K562 (cell line): ENCODE data around the gene ILF2. TPM values are rescaled to one million over a fixed set of nuclear protein-coding genes. Genes with fewer than 3 reads are reported as not detected.
A peak's percentile ranks its signal among the peaks of the same experiment; 100 is the strongest.
"Not testable (repeated sequence)": the region's sequence is repeated elsewhere in the genome, so short reads cannot be mapped to it uniquely, and the experiment has no call there.

Experiments used
- ATAC-seq: fragments of 200-7000 bp; cut with Tn5 transposase; 3 replicates; pipeline ENCODE4 v1.9.1; 2020; ENCODE audit warnings: moderate library complexity
- BruUV-seq: library from RNA; stranded (reverse); fragments of 400-500 nt; replicated peaks from 2 replicates; lab custom pipeline; 2021; lab: Mats Ljungman, UMichigan
- CTCF ChIA-PET: fragments of 300-600 bp; formaldehyde crosslinking; extraction: SDS; loops from one replicate; lab custom pipeline; 2021; ENCODE audit warnings: low intra/inter-chr PET ratio; lab: Yijun Ruan, JAX
- POLR2A ChIA-PET: fragments of 300-600, 350-650 bp; sonication (Branson Sonifier 250); formaldehyde crosslinking; extraction: SDS; loops from one replicate; lab custom pipeline; 2021; ENCODE audit warnings: antibody characterized with exemption, inconsistent platforms; lab: Yijun Ruan, JAX
- DNase-seq, 4 experiments: peaks; one replicate each; pipeline versions ENCODE4 v3.0.0 to v3.0.0-alpha.2; 2011 to 2018; ENCODE audit warnings: low spot score in 3 of 4, mixed read lengths in 3 of 4; ENCODE audit errors: extremely low read depth in 1 of 4
- FAIRE-seq: peaks from 2 replicates; lab custom pipeline; 2011; peaks lifted over from hg19 to GRCh38; lab: Jason Lieb, UNC
- H2AFZ ChIP-seq: 2 replicates; pipeline ENCODE4 v1.6.0; 2011; ENCODE audit warnings: low read depth, low read length, control low read depth, inconsistent platforms
- H3K27ac ChIP-seq: fragments of 200-600 bp; 3 replicates; pipeline ENCODE4 v1.8.0; 2011; ENCODE audit warnings: low read depth, mild to moderate bottlenecking, control low read depth, inconsistent platforms, low read length, moderate library complexity, mixed read lengths; ENCODE audit errors: extremely low read depth
- H3K27me3 ChIP-seq, 2 experiments: fragments of 300-600 bp in 1 of 2; 2 replicates in 1 of 2; 3 replicates in 1 of 2; pipeline versions ENCODE4 v1.6.0 to v1.8.0; 2011; ENCODE audit warnings: inconsistent platforms in 2 of 2, low read length in 2 of 2, mild to moderate bottlenecking in 1 of 2, mixed read lengths in 1 of 2, moderate library complexity in 1 of 2; ENCODE audit not compliant: control insufficient read depth in 2 of 2, insufficient read depth in 2 of 2
- H3K36me3 ChIP-seq: fragments of 300-600 bp; 3 replicates; pipeline ENCODE4 v1.8.0; 2011; ENCODE audit warnings: mild to moderate bottlenecking, low read length, inconsistent platforms; ENCODE audit not compliant: control insufficient read depth, insufficient read depth
- H3K4me1 ChIP-seq, 2 experiments: fragments of 200-600 bp in 1 of 2; replicated peaks in 1 of 2; 2 replicates in 1 of 2; 3 replicates in 1 of 2; pipeline versions ENCODE4 v1.5.1 to v1.8.0; 2011; ENCODE audit warnings: inconsistent platforms in 2 of 2, low read length in 2 of 2, mild to moderate bottlenecking in 1 of 2, mixed read lengths in 1 of 2, moderate library complexity in 1 of 2; ENCODE audit not compliant: control insufficient read depth in 2 of 2, insufficient read depth in 2 of 2
- H3K4me2 ChIP-seq: 2 replicates; pipeline ENCODE4 v1.6.1; 2011; ENCODE audit warnings: low read length, control low read depth, inconsistent platforms, mixed read lengths; ENCODE audit not compliant: insufficient read depth
- H3K4me3 ChIP-seq: fragments of 200-600 bp; sonication (generic), shearing (Covaris generic); 2 replicates; pipeline ENCODE4 v1.5.1; 2016; ENCODE audit warnings: control low read depth, inconsistent platforms
- H3K79me2 ChIP-seq: fragments of 200-600 bp; 3 replicates; pipeline ENCODE4 v1.8.0; 2011; ENCODE audit warnings: low read length, inconsistent platforms; ENCODE audit not compliant: control insufficient read depth, insufficient read depth
- H3K9ac ChIP-seq, 2 experiments: 2 replicates each; pipeline versions ENCODE4 v1.6.0 to v1.6.1; 2011; ENCODE audit warnings: low read depth in 2 of 2, low read length in 2 of 2, control low read depth in 1 of 2, inconsistent platforms in 1 of 2, mild to moderate bottlenecking in 1 of 2, mixed read lengths in 1 of 2; ENCODE audit not compliant: insufficient read depth in 1 of 2
- H3K9me1 ChIP-seq: one replicate; pipeline ENCODE4 v1.6.0; 2011; ENCODE audit warnings: inconsistent platforms, mild to moderate bottlenecking, low read length, moderate library complexity; ENCODE audit not compliant: control insufficient read depth, insufficient read depth
- H3K9me3 ChIP-seq: replicated peaks from 2 replicates; pipeline ENCODE4 v1.5.1; 2011; ENCODE audit warnings: low read depth, low read length, inconsistent platforms; ENCODE audit not compliant: control insufficient read depth, insufficient read depth
- H4K20me1 ChIP-seq: replicated peaks from 2 replicates; pipeline ENCODE4 v1.6.1; 2011; ENCODE audit warnings: low read length, inconsistent platforms, mixed read lengths; ENCODE audit not compliant: control insufficient read depth, insufficient read depth
- HMGN3 ChIP-seq: IDR thresholded peaks from 2 replicates; pipeline ENCODE4 v1.6.1; 2011; ENCODE audit warnings: borderline replicate concordance, low read depth, mild to moderate bottlenecking, mixed read lengths, low read length; ENCODE audit not compliant: insufficient read length; ENCODE audit errors: extremely low read depth
- POLR2A ChIP-seq: fragments of 450-650 bp; conservative IDR thresholded peaks from 2 replicates; pipeline ENCODE4 v1.6.1; 2016
- POLR2AphosphoS5 ChIP-seq: IDR thresholded peaks from 2 replicates; pipeline ENCODE4 v1.6.1; 2011; ENCODE audit warnings: mild to moderate bottlenecking, low read depth, low read length, moderate library complexity; ENCODE audit not compliant: control insufficient read depth, insufficient read depth
- ZFX ChIP-seq: sonication (generic); formaldehyde crosslinking; IDR thresholded peaks from 2 replicates; pipeline ENCODE4 v1.8.0; 2022; ENCODE audit warnings: mild to moderate bottlenecking, missing genetic modification reagents, moderate library complexity
- WGBS: fragments of 100-300 bp; shearing (Covaris generic); methylation state at CpG from one replicate; pipeline ENCODE4 v1.1.6; 2016; ENCODE audit warnings: low coverage, mixed read lengths; ENCODE audit not compliant: insufficient coverage; ENCODE audit errors: missing lambda C conversion rate; 5-methylcytosine and 5-hydroxymethylcytosine counted together
- in situ Hi-C: fragments of 300-500 bp; cut with MboI; formaldehyde crosslinking; loops from 4 replicates; pipeline ENCODE4 v1.15.0; 2018; ENCODE audit warnings: inconsistent platforms, mixed read lengths
- intact Hi-C: fragments of 100-400 bp; cut with micrococcal nuclease; formaldehyde crosslinking; loops from 2 replicates; pipeline ENCODE4 v1.14.2; 2022
- polyA plus RNA-seq, 8 experiments: library from polyadenylated mRNA; depleted of rRNA in 4 of 8; stranded (reverse) in 5 of 8; unstranded in 3 of 8; fragments of >200 nt; fragmentation: Nextera tagmentation in 2 of 8; fragmentation: Illumina TruSeq in 1 of 8; extraction: Ambion mirVana in 2 of 8; extraction: Trizol in 1 of 8; gene quantifications; 2 replicates each; pipeline versions ENCODE4 v1.2.1 to v1.2.3, GENCODE V29; 2011 to 2014; ENCODE audit warnings: inconsistent platforms in 1 of 8, missing spikeins in 1 of 8
- total RNA-seq, 7 experiments: library from RNA; depleted of rRNA in 6 of 7; stranded (reverse); fragments of >200 nt in 6 of 7; fragmentation: Illumina TruSeq in 2 of 7; extraction: Trizol in 2 of 7; gene quantifications; 2 replicates each; pipeline versions ENCODE4 v1.2.1 to v1.2.3, GENCODE V29; 2011 to 2021; ENCODE audit warnings: low replicate concordance in 1 of 7
- TF ChIP-seq, protein P1 (sequence below): fragments of 450-650 bp; formaldehyde crosslinking; IDR thresholded peaks from 2 replicates; pipeline ENCODE4 v1.4.0; 2020; ENCODE audit warnings: mild to moderate bottlenecking, moderate library complexity

Gene ILF2
- total and polyA plus RNA-seq, 9 of the 15 experiments (the other 6 are each of a cell fraction or from before 2014, with no cell fraction given), result 282 to 726 (median 474) TPM

GRCh38 chr1:153640213-153640612 is 30.6 kb downstream of the ILF2 start:
- CTCF ChIA-PET, in situ Hi-C loops: not testable (repeated sequence)
- peaks cover 97% of the 10 kb centered on the region for H3K36me3 ChIP-seq

DNA sequence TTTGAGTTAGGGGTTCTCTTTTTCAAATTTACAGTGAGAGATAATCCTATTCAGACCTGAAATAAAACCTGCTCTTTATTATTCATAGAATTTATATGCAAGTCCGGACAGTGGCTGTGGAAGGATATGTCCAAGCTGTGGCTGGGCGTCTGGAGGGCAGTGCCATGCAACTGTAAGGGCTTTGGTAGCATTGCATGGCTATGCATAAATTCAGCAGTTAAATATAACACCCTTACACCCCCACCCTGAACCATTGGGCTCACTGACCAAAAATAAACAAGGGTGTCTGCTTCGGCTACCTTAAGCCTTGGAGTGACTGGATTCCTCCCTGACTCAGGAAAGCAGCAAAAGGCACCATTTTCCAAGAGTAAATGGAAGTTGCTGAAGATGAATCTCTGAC is 31.5 kb downstream of the ILF2 start:
- CTCF ChIA-PET, result no interaction called here
- no peak for FAIRE-seq
- Histone ChIP-seq H2AFZ (no peak overlapping the region), H3K36me3 (peaks cover 88% of the 10 kb centered on the region), H3K4me3 (no peak overlapping the region), H3K79me2 (peaks cover 52% of the 10 kb centered on the region), H3K4me2 (no peak overlapping the region), H3K9me1 (no peaks in the 10 kb centered on the region), H3K27me3 (no peaks in the 10 kb centered on the region), H3K9ac (no peak overlapping the region), H3K27ac (no peak overlapping the region), H3K9me3 (no peaks in the 10 kb centered on the region), H3K4me1 (peaks cover 3 to 8% of the 10 kb centered on the region in 2 experiments; a peak in 4 of 5 replicates), H4K20me1 (no peaks in the 10 kb centered on the region; the same call in 1 of the 2 replicates)
- no TSS peak for BruUV-seq
- in situ Hi-C loops, result no loop called here
- intact Hi-C loops, result no loop called here
- 96% methylated on average over 3 of the region's 3 CpGs for WGBS
- POLR2A ChIA-PET, result interaction anchor here (0.6 to 11.6 kb wide), 5 partner anchors 10 to 28 kb away, joined by 3 to 205 read pairs (median 7); partner anchors contain the start of genes S100A1 and S100A13
- DNase-seq, result no peak
- ATAC-seq, result no peak
- TF ChIP-seq POLR2A, result 0 out of 2 replicates have a peak, but pooled peaks have one; percentile 0
- no peak for TF ChIP-seq HMGN3
- TF ChIP-seq, protein P1, sequence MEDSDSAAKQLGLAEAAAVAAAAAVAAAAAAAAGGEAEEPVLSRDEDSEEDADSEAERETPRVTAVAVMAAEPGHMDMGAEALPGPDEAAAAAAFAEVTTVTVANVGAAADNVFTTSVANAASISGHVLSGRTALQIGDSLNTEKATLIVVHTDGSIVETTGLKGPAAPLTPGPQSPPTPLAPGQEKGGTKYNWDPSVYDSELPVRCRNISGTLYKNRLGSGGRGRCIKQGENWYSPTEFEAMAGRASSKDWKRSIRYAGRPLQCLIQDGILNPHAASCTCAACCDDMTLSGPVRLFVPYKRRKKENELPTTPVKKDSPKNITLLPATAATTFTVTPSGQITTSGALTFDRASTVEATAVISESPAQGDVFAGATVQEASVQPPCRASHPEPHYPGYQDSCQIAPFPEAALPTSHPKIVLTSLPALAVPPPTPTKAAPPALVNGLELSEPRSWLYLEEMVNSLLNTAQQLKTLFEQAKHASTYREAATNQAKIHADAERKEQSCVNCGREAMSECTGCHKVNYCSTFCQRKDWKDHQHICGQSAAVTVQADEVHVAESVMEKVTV (CRISPR knock-in tag), result no peak
- TF ChIP-seq POLR2AphosphoS5, result 0 out of 2 replicates have a peak, but pooled peaks have one; percentile 0

More at GRCh38 chr1:153640213-153640612, 30.6 kb downstream of the ILF2 start:
- intact Hi-C loops, H3K4me3 ChIP-seq, BruUV-seq, H3K9me1 ChIP-seq, H3K4me2 ChIP-seq, H3K4me1 ChIP-seq, H4K20me1 ChIP-seq, H3K27me3 ChIP-seq, H2AFZ ChIP-seq, FAIRE-seq, H3K9me3 ChIP-seq, ATAC-seq, H3K9ac ChIP-seq, H3K27ac ChIP-seq, DNase-seq: not testable (repeated sequence)
- POLR2A ChIA-PET, result interaction anchor here (0.6 to 11.6 kb wide), 11 partner anchors 9 to 808 kb away, joined by 3 to 205 read pairs (median 3); partner anchors contain the start of genes RPS27 and S100A13
- peaks cover 43% of the 10 kb centered on the region for H3K79me2 ChIP-seq
- 96% methylated on average over 5 of the region's 5 CpGs for WGBS
- peak; percentile 17; the same call in 1 of the 2 replicates for TF ChIP-seq ZFX
